ENCODE measurements around the gene ENTHD1. TPM values are rescaled to one million over a fixed set of nuclear protein-coding genes. Genes with fewer than 3 reads are reported as not detected.

ENTHD1 gene
- total RNA-seq, 1 donor from 2014 or later = not detected

GRCh38 chr22:39815932-39816331 is 77.6 kb downstream of the ENTHD1 start:
- Mint-ChIP-seq H3K4me3 (ENCODE audit: unreplicated experiment) (no peak overlapping the region), H3K4me1 (ENCODE audit: low read depth, unreplicated experiment) (no peaks in the 10 kb centered on the region), H3K36me3 (ENCODE audit: unreplicated experiment) (no peaks in the 10 kb centered on the region), H3K27ac (ENCODE audit: unreplicated experiment) (no peak overlapping the region), H3K9me3 (ENCODE audit: unreplicated experiment) (no peaks in the 10 kb centered on the region), H3K27me3 (ENCODE audit: unreplicated experiment) (peaks cover 5% of the 10 kb centered on the region)
- no peak for TF ChIP-seq CTCF (IDR thresholded peaks at IDR 0.05; ENCODE audit: partially characterized antibody, unreplicated experiment)
- no peak for DNase-seq

GRCh38 chr22:39814899-39815298 is 78.7 kb downstream of the ENTHD1 start:
- Mint-ChIP-seq H3K9me3 (ENCODE audit: unreplicated experiment) (no peaks in the 10 kb centered on the region), H3K27ac (ENCODE audit: unreplicated experiment) (no peak overlapping the region), H3K4me1 (ENCODE audit: low read depth, unreplicated experiment) (no peaks in the 10 kb centered on the region), H3K27me3 (ENCODE audit: unreplicated experiment) (peaks cover 5% of the 10 kb centered on the region), H3K4me3 (ENCODE audit: unreplicated experiment) (no peak overlapping the region), H3K36me3 (ENCODE audit: unreplicated experiment) (no peaks in the 10 kb centered on the region)
- DNase-seq = no peak
- TF ChIP-seq CTCF (IDR thresholded peaks at IDR 0.05; ENCODE audit: partially characterized antibody, unreplicated experiment) = no peak

GRCh38 chr22:39809772-39810557 is 83.6 kb downstream of the ENTHD1 start:
- Mint-ChIP-seq H3K9me3 (ENCODE audit: unreplicated experiment) (no peaks in the 10 kb centered on the region), H3K4me3 (ENCODE audit: unreplicated experiment) (no peak overlapping the region), H3K36me3 (ENCODE audit: unreplicated experiment) (no peaks in the 10 kb centered on the region), H3K4me1 (ENCODE audit: low read depth, unreplicated experiment) (no peaks in the 10 kb centered on the region), H3K27ac (ENCODE audit: unreplicated experiment) (no peak overlapping the region), H3K27me3 (ENCODE audit: unreplicated experiment) (peaks cover 3% of the 10 kb centered on the region)
- no peak for TF ChIP-seq CTCF (IDR thresholded peaks at IDR 0.05; ENCODE audit: partially characterized antibody, unreplicated experiment)
- no peak for DNase-seq

- DNase-seq = peak; percentile 54
- no peaks in the 10 kb centered on the region for H3K9me3 Mint-ChIP-seq (ENCODE audit: unreplicated experiment)
- no peak for TF ChIP-seq CTCF (IDR thresholded peaks at IDR 0.05; ENCODE audit: partially characterized antibody, unreplicated experiment)
- peaks cover 3% of the 10 kb centered on the region for H3K27me3 Mint-ChIP-seq (ENCODE audit: unreplicated experiment)
- H3K4me3 Mint-ChIP-seq (ENCODE audit: unreplicated experiment) = no peak overlapping the region
- H3K4me1 Mint-ChIP-seq (ENCODE audit: low read depth, unreplicated experiment) = no peaks in the 10 kb centered on the region
- no peak overlapping the region for H3K27ac Mint-ChIP-seq (ENCODE audit: unreplicated experiment)
- peaks cover 3% of the 10 kb centered on the region for H3K36me3 Mint-ChIP-seq (ENCODE audit: unreplicated experiment)
Measured at GRCh38 chr22:39808081-39808480, 85.5 kb downstream of the ENTHD1 start.

- Mint-ChIP-seq H3K27me3 (ENCODE audit: unreplicated experiment) (peaks cover 1% of the 10 kb centered on the region), H3K9me3 (ENCODE audit: unreplicated experiment) (no peaks in the 10 kb centered on the region), H3K4me1 (ENCODE audit: low read depth, unreplicated experiment) (no peaks in the 10 kb centered on the region), H3K36me3 (ENCODE audit: unreplicated experiment) (peaks cover 5% of the 10 kb centered on the region), H3K27ac (ENCODE audit: unreplicated experiment) (no peak overlapping the region), H3K4me3 (ENCODE audit: unreplicated experiment) (no peak overlapping the region)
- TF ChIP-seq CTCF (IDR thresholded peaks at IDR 0.05; ENCODE audit: partially characterized antibody, unreplicated experiment) = no peak
- no peak for DNase-seq
Measured at GRCh38 chr22:39806109-39806508, 87.5 kb downstream of the ENTHD1 start.

All from glutamatergic neuron (in vitro differentiated cells).